ENCODE measurements around the gene LAMA4. TPM values are rescaled to one million over a fixed set of nuclear protein-coding genes. Genes with fewer than 3 reads are reported as not detected.
A peak's percentile ranks its signal among the peaks of the same experiment; 100 is the strongest.

The LAMA4 gene
- total RNA-seq, 4 donors from 2014 or later = 8.1 to 116 (median 19.0) TPM

DNA sequence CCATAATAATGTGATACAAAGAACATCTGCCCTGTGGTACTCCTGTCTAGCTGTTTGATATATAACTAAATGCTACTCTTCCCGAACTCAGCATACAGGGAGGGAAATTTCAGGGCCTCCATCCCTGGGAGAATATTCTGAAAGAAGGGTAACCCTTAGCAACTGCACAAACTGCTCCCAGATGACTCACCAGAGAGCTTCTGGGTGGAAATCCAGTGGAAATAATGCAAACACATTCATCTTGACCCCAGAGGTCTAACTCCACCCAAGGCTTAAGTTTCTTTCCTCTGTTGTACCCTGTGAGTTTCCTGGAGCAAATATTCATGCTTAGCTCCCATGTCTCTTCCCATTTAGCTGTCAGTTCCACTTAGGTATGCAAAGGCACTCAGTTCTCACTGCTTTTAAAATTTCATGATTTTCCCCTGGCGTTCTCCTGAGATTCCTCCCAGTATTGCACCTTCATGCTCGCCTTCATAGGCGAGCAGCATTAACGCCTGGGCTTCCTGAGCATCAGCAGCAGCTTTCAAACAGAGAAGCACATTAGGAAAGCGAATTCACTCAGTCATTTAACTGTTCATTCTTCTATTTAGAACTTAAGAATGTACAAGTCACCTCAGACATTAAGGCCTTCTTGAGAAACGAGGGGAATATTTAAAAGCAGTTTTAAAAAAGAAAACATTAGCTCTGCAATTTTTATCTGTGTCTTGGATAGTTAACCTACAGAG is 43.8 kb upstream of the LAMA4 start:
- Histone ChIP-seq H3K27me3 (no peaks in the 10 kb centered on the region), H3K4me3 (no peak overlapping the region), H3K36me3 (no peaks in the 10 kb centered on the region), H3K4me1 (peaks cover 0 to 17% (median 6%) of the 10 kb centered on the region in 3 donors), H3K9me3 (no peaks in the 10 kb centered on the region), H3K27ac (peak overlapping the region in 3 of 4 donors; percentile 47 to 76 (median 48))
- TF ChIP-seq, protein P1, sequence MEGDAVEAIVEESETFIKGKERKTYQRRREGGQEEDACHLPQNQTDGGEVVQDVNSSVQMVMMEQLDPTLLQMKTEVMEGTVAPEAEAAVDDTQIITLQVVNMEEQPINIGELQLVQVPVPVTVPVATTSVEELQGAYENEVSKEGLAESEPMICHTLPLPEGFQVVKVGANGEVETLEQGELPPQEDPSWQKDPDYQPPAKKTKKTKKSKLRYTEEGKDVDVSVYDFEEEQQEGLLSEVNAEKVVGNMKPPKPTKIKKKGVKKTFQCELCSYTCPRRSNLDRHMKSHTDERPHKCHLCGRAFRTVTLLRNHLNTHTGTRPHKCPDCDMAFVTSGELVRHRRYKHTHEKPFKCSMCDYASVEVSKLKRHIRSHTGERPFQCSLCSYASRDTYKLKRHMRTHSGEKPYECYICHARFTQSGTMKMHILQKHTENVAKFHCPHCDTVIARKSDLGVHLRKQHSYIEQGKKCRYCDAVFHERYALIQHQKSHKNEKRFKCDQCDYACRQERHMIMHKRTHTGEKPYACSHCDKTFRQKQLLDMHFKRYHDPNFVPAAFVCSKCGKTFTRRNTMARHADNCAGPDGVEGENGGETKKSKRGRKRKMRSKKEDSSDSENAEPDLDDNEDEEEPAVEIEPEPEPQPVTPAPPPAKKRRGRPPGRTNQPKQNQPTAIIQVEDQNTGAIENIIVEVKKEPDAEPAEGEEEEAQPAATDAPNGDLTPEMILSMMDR (IDR thresholded peaks at IDR 0.05) = no peak
- no peak for TF ChIP-seq POLR2A (IDR thresholded peaks at IDR 0.05)
- intact Hi-C loops (cut with DNase I) = no loop called here
- WGBS, 2 donors = 66 to 69% methylated on average over 6 to 7 of the region's 7 CpGs
- no peak for DNase-seq

DNA sequence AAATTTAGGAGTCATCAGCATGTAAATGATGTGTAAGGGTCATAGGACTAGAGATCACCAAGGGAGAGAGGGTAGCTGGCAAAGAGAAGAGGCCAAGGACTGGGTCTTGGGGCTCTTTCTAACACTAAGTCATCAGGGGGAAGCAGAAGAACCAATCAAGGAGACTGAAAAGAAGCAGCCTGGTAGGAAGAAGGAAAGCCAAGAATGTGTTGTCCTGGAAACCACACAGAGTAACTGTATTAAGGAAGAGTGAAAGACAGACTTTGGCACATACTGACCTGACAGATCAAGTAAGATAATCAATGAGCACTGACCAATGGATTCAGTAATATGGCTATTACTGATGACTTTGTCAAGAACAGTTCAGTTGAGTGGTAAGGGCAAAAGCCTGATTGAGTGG is 42.3 kb upstream of the LAMA4 start:
- intact Hi-C loops (cut with DNase I) = no loop called here
- no peak for TF ChIP-seq POLR2A (IDR thresholded peaks at IDR 0.05)
- TF ChIP-seq, protein P1 (IDR thresholded peaks at IDR 0.05) = no peak
- Histone ChIP-seq H3K4me3 (no peak overlapping the region), H3K27me3 (no peaks in the 10 kb centered on the region), H3K36me3 (no peaks in the 10 kb centered on the region), H3K4me1 (peaks cover 0 to 17% (median 6%) of the 10 kb centered on the region in 3 donors), H3K9me3 (no peaks in the 10 kb centered on the region), H3K27ac (no peak overlapping the region)
- DNase-seq = no peak

DNA sequence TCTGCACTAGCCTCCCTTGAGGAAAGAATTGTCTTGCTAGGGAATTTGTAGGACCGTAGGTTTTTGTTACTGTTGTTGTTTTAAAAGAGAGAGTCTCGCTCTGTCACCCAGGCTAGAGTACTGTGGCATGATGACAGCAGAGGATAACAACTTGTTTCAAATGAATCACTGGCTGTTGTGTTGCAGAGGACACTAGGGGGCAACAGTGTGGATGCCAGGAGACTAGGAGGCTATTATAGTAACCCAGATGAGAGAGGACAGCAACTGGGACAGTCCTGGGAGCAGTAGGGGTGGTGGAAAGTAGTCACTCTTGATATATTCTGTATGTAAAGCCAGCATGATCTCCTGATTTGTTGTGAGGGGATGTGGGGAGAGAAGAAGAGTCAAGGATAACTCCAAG is 41.8 kb upstream of the LAMA4 start:
- H3K4me1 ChIP-seq = peaks cover 0 to 17% (median 6%) of the 10 kb centered on the region in 3 donors
- 14 to 58% methylated on average over 1 to 2 of the region's 2 CpGs for WGBS, 2 donors
- H3K4me3 ChIP-seq = no peak overlapping the region
- no peak overlapping the region for H3K27ac ChIP-seq
- no peaks in the 10 kb centered on the region for H3K27me3 ChIP-seq
- DNase-seq = no peak
- H3K36me3 ChIP-seq = no peaks in the 10 kb centered on the region
- intact Hi-C loops (cut with DNase I) = no loop called here
- TF ChIP-seq, protein P1 (IDR thresholded peaks at IDR 0.05) = peak in 1 of 6 experiments; percentile 22
- no peak for TF ChIP-seq POLR2A (IDR thresholded peaks at IDR 0.05)
- no peaks in the 10 kb centered on the region for H3K9me3 ChIP-seq

DNA sequence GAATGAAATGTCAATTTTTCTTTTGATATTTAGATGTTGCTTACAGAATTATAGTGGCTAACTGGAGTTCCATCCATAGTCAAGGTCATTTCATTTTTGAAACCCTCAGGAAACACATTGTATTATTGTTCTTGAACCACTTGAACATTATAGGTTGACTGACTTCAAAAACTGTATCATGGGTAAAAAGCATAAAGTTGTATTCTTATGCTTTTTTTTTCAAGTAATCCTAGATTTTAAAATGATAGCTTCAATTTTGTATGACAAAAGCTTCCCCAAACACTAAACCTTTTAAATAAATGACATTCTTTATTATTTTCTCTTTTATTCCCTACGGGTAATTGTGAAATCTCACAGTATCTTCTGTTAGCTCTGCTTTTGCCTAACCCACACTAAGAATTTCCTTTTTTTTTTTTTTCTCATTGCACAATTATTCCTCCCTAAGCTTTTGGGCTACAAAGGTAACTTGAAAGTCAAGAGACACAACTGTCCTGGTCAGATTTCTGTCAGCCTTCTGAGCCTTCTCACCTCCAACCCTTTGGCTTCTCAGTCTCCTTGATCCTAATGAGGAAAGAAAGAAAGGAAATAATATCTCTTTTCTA is 36.9 kb upstream of the LAMA4 start:
- no peaks in the 10 kb centered on the region for H3K36me3 ChIP-seq
- H3K27me3 ChIP-seq = no peaks in the 10 kb centered on the region
- no peaks in the 10 kb centered on the region for H3K9me3 ChIP-seq
- peaks cover 0 to 15% (median 3%) of the 10 kb centered on the region in 3 donors for H3K4me1 ChIP-seq
- 38 to 53% methylated on average over 1 of the region's 1 CpG for WGBS, 2 donors
- no peak overlapping the region for H3K4me3 ChIP-seq
- no peak overlapping the region for H3K27ac ChIP-seq
- no peak for DNase-seq
- TF ChIP-seq, protein P1 (IDR thresholded peaks at IDR 0.05) = no peak
- TF ChIP-seq POLR2A (IDR thresholded peaks at IDR 0.05) = no peak
- intact Hi-C loops (cut with DNase I) = no loop called here

DNA sequence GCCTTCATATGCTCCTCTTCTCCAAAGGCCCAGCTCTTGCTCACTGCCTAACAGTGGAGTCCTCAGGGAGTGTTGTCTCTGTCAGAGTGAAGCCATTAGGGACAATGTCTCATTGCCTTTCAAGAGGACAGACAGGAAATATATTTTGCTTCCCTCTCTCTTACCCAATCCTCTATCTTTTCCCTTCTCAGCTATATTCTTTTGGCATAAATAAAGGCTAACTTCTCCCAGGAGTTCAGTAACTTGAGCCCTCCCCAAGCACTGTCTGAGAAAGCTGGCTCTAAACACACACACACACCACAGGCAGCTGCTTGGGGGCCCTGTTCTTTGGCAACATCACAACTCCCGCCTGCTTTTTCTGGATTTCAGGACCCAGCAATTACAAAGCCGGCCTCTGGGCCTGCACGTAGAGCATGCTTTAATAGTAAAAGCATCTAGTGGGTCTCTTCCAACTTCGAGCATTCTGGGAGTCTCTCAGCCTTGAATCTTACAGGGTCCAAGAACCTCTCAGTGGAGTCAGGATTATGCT is 34.7 kb upstream of the LAMA4 start:
- peak overlapping the region in 3 of 4 donors; percentile 59 to 66 (median 66) for H3K27ac ChIP-seq
- no peaks in the 10 kb centered on the region for H3K27me3 ChIP-seq
- H3K36me3 ChIP-seq = no peaks in the 10 kb centered on the region
- H3K9me3 ChIP-seq = no peaks in the 10 kb centered on the region
- DNase-seq = no peak
- TF ChIP-seq, protein P1 (IDR thresholded peaks at IDR 0.05) = no peak
- no peak for TF ChIP-seq POLR2A (IDR thresholded peaks at IDR 0.05)
- intact Hi-C loops (cut with DNase I) = no loop called here
- H3K4me3 ChIP-seq = no peak overlapping the region
- peaks cover 0 to 15% (median 4%) of the 10 kb centered on the region in 3 donors for H3K4me1 ChIP-seq
- WGBS, 2 donors = 50 to 69% methylated on average over 1 to 4 of the region's 4 CpGs
